H1 (cell line): ENCODE measurements around the gene ZBTB20. TPM values are rescaled to one million over a fixed set of nuclear protein-coding genes. Genes with fewer than 3 reads are reported as not detected.

Experiments
- EGR1 ChIP-seq: IDR thresholded peaks from 2 replicates; pipeline ENCODE4 v1.6.1; 2011; ENCODE audit warnings: low read depth, low read length, borderline replicate concordance
- HDAC6 ChIP-seq: IDR thresholded peaks from one replicate; pipeline ENCODE4 v1.7.1; 2012; ENCODE audit warnings: low read depth, mild to moderate bottlenecking, inconsistent platforms, low read length, moderate library complexity
- KDM4A ChIP-seq: IDR thresholded peaks from one replicate; pipeline ENCODE4 v1.7.1; 2012; ENCODE audit warnings: low read depth, mild to moderate bottlenecking, moderate library complexity, low read length, inconsistent platforms; ENCODE audit not compliant: severe bottlenecking
- KDM5A ChIP-seq: fragments of 200-600 bp; IDR thresholded peaks from 2 replicates; pipeline ENCODE4 v1.7.1; 2012; ENCODE audit warnings: mild to moderate bottlenecking, low read length, inconsistent platforms, mixed read lengths
- polyA plus RNA-seq, 7 experiments: library from polyadenylated mRNA; depleted of rRNA in 3 of 7; stranded (reverse) in 5 of 7; unstranded in 2 of 7; fragments of >200 nt in 5 of 7; fragments of 200-250 nt in 2 of 7; gene quantifications; 1 replicate in 5 of 7; 2 replicates in 1 of 7; 4 replicates in 1 of 7; pipeline versions ENCODE4 v1.2.1 to v1.2.3, GENCODE V29; 2011 to 2013; ENCODE audit warnings: missing spikeins in 2 of 7, mixed read lengths in 2 of 7
- total RNA-seq: library from RNA; stranded (reverse); fragmentation: NEBNext Ultra II Directional; extraction: Animal tissue kit (Norgen Biotek cat#: 25700); gene quantifications from 2 replicates; pipeline ENCODE4 v1.2.1, GENCODE V29; 2021
- TF ChIP-seq, protein P1 (sequence below): fragments of 300-600 bp; sonication (generic); IDR thresholded peaks from 2 replicates; pipeline ENCODE4 v1.7.1; 2012; ENCODE audit warnings: low read length, moderate library complexity, mild to moderate bottlenecking, inconsistent platforms; ENCODE audit not compliant: insufficient replicate concordance

Gene ZBTB20
- total and polyA plus RNA-seq, 2 of the 8 experiments (the other 6 are each of a cell fraction or from before 2014, with no cell fraction given): 0.35 to 1.3 TPM

DNA sequence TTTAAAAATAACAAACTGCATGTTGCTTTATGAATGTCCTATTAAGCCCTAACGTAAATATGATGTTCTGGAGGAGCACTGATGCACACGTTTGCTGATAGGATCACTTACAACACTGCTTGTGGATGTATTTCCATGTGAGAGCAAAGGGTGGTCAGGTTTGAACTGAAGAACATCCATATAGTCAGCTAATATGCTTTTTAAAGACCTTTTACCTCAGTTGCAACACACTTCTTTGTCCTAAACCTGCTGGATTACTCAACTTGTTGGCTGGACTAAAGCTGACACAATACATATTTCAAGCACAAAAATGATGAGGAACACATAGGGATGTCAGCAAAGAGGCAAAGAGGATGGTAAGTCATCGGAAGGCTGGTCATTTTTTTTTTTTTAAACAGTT is 666.6 kb downstream of the ZBTB20 start (continued):
- no peak for TF ChIP-seq EGR1
- no peak for TF ChIP-seq HDAC6
- no peak for TF ChIP-seq KDM4A
- TF ChIP-seq KDM5A: no peak
- TF ChIP-seq, protein P1, sequence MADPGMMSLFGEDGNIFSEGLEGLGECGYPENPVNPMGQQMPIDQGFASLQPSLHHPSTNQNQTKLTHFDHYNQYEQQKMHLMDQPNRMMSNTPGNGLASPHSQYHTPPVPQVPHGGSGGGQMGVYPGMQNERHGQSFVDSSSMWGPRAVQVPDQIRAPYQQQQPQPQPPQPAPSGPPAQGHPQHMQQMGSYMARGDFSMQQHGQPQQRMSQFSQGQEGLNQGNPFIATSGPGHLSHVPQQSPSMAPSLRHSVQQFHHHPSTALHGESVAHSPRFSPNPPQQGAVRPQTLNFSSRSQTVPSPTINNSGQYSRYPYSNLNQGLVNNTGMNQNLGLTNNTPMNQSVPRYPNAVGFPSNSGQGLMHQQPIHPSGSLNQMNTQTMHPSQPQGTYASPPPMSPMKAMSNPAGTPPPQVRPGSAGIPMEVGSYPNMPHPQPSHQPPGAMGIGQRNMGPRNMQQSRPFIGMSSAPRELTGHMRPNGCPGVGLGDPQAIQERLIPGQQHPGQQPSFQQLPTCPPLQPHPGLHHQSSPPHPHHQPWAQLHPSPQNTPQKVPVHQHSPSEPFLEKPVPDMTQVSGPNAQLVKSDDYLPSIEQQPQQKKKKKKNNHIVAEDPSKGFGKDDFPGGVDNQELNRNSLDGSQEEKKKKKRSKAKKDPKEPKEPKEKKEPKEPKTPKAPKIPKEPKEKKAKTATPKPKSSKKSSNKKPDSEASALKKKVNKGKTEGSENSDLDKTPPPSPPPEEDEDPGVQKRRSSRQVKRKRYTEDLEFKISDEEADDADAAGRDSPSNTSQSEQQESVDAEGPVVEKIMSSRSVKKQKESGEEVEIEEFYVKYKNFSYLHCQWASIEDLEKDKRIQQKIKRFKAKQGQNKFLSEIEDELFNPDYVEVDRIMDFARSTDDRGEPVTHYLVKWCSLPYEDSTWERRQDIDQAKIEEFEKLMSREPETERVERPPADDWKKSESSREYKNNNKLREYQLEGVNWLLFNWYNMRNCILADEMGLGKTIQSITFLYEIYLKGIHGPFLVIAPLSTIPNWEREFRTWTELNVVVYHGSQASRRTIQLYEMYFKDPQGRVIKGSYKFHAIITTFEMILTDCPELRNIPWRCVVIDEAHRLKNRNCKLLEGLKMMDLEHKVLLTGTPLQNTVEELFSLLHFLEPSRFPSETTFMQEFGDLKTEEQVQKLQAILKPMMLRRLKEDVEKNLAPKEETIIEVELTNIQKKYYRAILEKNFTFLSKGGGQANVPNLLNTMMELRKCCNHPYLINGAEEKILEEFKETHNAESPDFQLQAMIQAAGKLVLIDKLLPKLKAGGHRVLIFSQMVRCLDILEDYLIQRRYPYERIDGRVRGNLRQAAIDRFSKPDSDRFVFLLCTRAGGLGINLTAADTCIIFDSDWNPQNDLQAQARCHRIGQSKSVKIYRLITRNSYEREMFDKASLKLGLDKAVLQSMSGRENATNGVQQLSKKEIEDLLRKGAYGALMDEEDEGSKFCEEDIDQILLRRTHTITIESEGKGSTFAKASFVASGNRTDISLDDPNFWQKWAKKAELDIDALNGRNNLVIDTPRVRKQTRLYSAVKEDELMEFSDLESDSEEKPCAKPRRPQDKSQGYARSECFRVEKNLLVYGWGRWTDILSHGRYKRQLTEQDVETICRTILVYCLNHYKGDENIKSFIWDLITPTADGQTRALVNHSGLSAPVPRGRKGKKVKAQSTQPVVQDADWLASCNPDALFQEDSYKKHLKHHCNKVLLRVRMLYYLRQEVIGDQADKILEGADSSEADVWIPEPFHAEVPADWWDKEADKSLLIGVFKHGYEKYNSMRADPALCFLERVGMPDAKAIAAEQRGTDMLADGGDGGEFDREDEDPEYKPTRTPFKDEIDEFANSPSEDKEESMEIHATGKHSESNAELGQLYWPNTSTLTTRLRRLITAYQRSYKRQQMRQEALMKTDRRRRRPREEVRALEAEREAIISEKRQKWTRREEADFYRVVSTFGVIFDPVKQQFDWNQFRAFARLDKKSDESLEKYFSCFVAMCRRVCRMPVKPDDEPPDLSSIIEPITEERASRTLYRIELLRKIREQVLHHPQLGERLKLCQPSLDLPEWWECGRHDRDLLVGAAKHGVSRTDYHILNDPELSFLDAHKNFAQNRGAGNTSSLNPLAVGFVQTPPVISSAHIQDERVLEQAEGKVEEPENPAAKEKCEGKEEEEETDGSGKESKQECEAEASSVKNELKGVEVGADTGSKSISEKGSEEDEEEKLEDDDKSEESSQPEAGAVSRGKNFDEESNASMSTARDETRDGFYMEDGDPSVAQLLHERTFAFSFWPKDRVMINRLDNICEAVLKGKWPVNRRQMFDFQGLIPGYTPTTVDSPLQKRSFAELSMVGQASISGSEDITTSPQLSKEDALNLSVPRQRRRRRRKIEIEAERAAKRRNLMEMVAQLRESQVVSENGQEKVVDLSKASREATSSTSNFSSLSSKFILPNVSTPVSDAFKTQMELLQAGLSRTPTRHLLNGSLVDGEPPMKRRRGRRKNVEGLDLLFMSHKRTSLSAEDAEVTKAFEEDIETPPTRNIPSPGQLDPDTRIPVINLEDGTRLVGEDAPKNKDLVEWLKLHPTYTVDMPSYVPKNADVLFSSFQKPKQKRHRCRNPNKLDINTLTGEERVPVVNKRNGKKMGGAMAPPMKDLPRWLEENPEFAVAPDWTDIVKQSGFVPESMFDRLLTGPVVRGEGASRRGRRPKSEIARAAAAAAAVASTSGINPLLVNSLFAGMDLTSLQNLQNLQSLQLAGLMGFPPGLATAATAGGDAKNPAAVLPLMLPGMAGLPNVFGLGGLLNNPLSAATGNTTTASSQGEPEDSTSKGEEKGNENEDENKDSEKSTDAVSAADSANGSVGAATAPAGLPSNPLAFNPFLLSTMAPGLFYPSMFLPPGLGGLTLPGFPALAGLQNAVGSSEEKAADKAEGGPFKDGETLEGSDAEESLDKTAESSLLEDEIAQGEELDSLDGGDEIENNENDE: no peak
